ENCODE measurements around the gene DPCD. TPM values are rescaled to one million over a fixed set of nuclear protein-coding genes. Genes with fewer than 3 reads are reported as not detected.

Gene DPCD
- total RNA-seq, 4 donors from 2014 or later, result 9.3 to 14.4 (median 11.5) TPM

GRCh38 chr10:101595591-101596433, 7.7 kb downstream of the DPCD start:
- Histone ChIP-seq H3K4me3 (no peak overlapping the region), H3K27ac (no peak overlapping the region), H3K4me1 (no peaks in the 10 kb centered on the region), H3K27me3 (no peaks in the 10 kb centered on the region), H3K36me3 (no peaks in the 10 kb centered on the region), H3K9me3 (no peaks in the 10 kb centered on the region)
- TF ChIP-seq POLR2AphosphoS5 (IDR thresholded peaks at IDR 0.05), result no peak
- TF ChIP-seq CTCF (IDR thresholded peaks at IDR 0.05), result no peak
- no peak for TF ChIP-seq EP300 (IDR thresholded peaks at IDR 0.05)
- TF ChIP-seq POLR2A (IDR thresholded peaks at IDR 0.05), result no peak
- no peak for DNase-seq (ENCODE audit: low spot score in 2 of 2)
- WGBS, result 76% methylated on average over 13 of the region's 13 CpGs

GRCh38 chr10:101597091-101597900, 9.2 kb downstream of the DPCD start:
- H3K9me3 ChIP-seq, result no peaks in the 10 kb centered on the region
- no peak overlapping the region for H3K27ac ChIP-seq
- no peaks in the 10 kb centered on the region for H3K4me1 ChIP-seq
- TF ChIP-seq CTCF (IDR thresholded peaks at IDR 0.05) (no peak), POLR2AphosphoS5 (IDR thresholded peaks at IDR 0.05) (no peak), EP300 (IDR thresholded peaks at IDR 0.05) (no peak), POLR2A (IDR thresholded peaks at IDR 0.05) (no peak)
- no peaks in the 10 kb centered on the region for H3K36me3 ChIP-seq
- no peak overlapping the region for H3K4me3 ChIP-seq
- no peak for DNase-seq (ENCODE audit: low spot score in 2 of 2)
- WGBS, result 85% methylated on average over 14 of the region's 14 CpGs
- H3K27me3 ChIP-seq, result no peaks in the 10 kb centered on the region

GRCh38 chr10:101601541-101601940, 13.4 kb downstream of the DPCD start:
- no peaks in the 10 kb centered on the region for H3K9me3 ChIP-seq
- no peaks in the 10 kb centered on the region for H3K27me3 ChIP-seq
- no peak for TF ChIP-seq EP300 (IDR thresholded peaks at IDR 0.05)
- TF ChIP-seq CTCF (IDR thresholded peaks at IDR 0.05), result no peak
- TF ChIP-seq POLR2AphosphoS5 (IDR thresholded peaks at IDR 0.05), result no peak
- no peak for TF ChIP-seq POLR2A (IDR thresholded peaks at IDR 0.05)
- H3K36me3 ChIP-seq, result peaks cover 17% of the 10 kb centered on the region
- no peaks in the 10 kb centered on the region for H3K4me1 ChIP-seq
- no peak overlapping the region for H3K4me3 ChIP-seq
- H3K27ac ChIP-seq, result no peak overlapping the region
- DNase-seq (ENCODE audit: low spot score in 2 of 2), result no peak
- no CpG with 5 or more reads among the region's 1 CpG for WGBS

GRCh38 chr10:101602761-101603398, 14.8 kb downstream of the DPCD start:
- no peaks in the 10 kb centered on the region for H3K4me1 ChIP-seq
- H3K36me3 ChIP-seq, result peaks cover 29% of the 10 kb centered on the region
- WGBS, result 53% methylated on average over 6 of the region's 6 CpGs
- no peaks in the 10 kb centered on the region for H3K27me3 ChIP-seq
- H3K27ac ChIP-seq, result no peak overlapping the region
- TF ChIP-seq CTCF (IDR thresholded peaks at IDR 0.05), result peak; percentile 39 to 84
- TF ChIP-seq POLR2A (IDR thresholded peaks at IDR 0.05), result no peak
- H3K9me3 ChIP-seq, result no peaks in the 10 kb centered on the region
- no peak for DNase-seq (ENCODE audit: low spot score in 2 of 2)
- no peak overlapping the region for H3K4me3 ChIP-seq

- no peak for DNase-seq (ENCODE audit: low spot score in 2 of 2)
- no peaks in the 10 kb centered on the region for H3K9me3 ChIP-seq
- peaks cover 70% of the 10 kb centered on the region for H3K36me3 ChIP-seq
- H3K4me3 ChIP-seq, result no peak overlapping the region
- no peaks in the 10 kb centered on the region for H3K27me3 ChIP-seq
- no peaks in the 10 kb centered on the region for H3K4me1 ChIP-seq
- WGBS, result 56% methylated on average over 2 of the region's 2 CpGs
- TF ChIP-seq CTCF (IDR thresholded peaks at IDR 0.05), result no peak
- H3K27ac ChIP-seq, result no peak overlapping the region
Measured at GRCh38 chr10:101607124-101607523, 19.0 kb downstream of the DPCD start.
